Chondrocyte (in vitro differentiated cells): ENCODE data around the gene CCL15. TPM values are rescaled to one million over a fixed set of nuclear protein-coding genes. Genes with fewer than 3 reads are reported as not detected.

Experiments used
- DNase-seq: peaks from one replicate; pipeline ENCODE4 v3.0.0; 2021; ENCODE audit warnings: mixed read lengths, low spot score
- H3K27ac Mint-ChIP-seq: one replicate; pipeline ENCODE4 v1.8.0; 2021; ENCODE audit warnings: mild to moderate bottlenecking, moderate library complexity, mixed read lengths; ENCODE audit not compliant: unreplicated experiment
- H3K27me3 Mint-ChIP-seq: 2 replicates; pipeline ENCODE4 v1.8.0; 2021; ENCODE audit warnings: low read depth, mixed read lengths
- H3K36me3 Mint-ChIP-seq: 2 replicates; pipeline ENCODE4 v1.8.0; 2021; ENCODE audit warnings: low read depth, mixed read lengths
- H3K4me1 Mint-ChIP-seq: 2 replicates; pipeline ENCODE4 v1.8.0; 2021; ENCODE audit warnings: low read depth, mild to moderate bottlenecking, mixed read lengths
- H3K4me3 Mint-ChIP-seq: one replicate; pipeline ENCODE4 v1.8.0; 2021; ENCODE audit warnings: mild to moderate bottlenecking, moderate library complexity, mixed read lengths; ENCODE audit not compliant: unreplicated experiment
- H3K9me3 Mint-ChIP-seq: 2 replicates; pipeline ENCODE4 v1.8.0; 2021; ENCODE audit warnings: low read depth, mixed read lengths
- CTCF ChIP-seq: fragments of 200-600 bp; sonication (generic); IDR thresholded peaks from 2 replicates; pipeline ENCODE4 v1.5.0; 2021; ENCODE audit warnings: antibody characterized with exemption, mild to moderate bottlenecking, moderate library complexity
- long read RNA-seq: library from polyadenylated mRNA; stranded (forward); transcript quantifications from one replicate; pipeline ENCODE4 v2.0.0, GENCODE V29; 2021
- total RNA-seq: library from RNA; stranded (reverse); gene quantifications from 3 replicates; pipeline ENCODE4 v1.2.1, GENCODE V29; 2021

Gene CCL15
- total RNA-seq = not detected in 3 replicates
- long read RNA-seq = 0 reads

- no peak for TF ChIP-seq CTCF
- H3K4me3 Mint-ChIP-seq = no peak within 1 kb of the TSS
- peaks cover 32% of the 10 kb centered on the region for H3K27me3 Mint-ChIP-seq
- no peak within 1 kb of the TSS for H3K27ac Mint-ChIP-seq
- H3K4me1 Mint-ChIP-seq = no peaks in the 10 kb centered on the region
- no peak for DNase-seq
- no peaks in the 10 kb centered on the region for H3K36me3 Mint-ChIP-seq
- H3K9me3 Mint-ChIP-seq = no peaks in the 10 kb centered on the region
These were observed at the start of gene CCL15 for GRCh38 chr17:36001110-36001771. Gene CCL15, minus strand, starts transcription at chr17:36001553. Its CDS starts 61 bp downstream, at chr17:36001492.

- no peak for DNase-seq
- Mint-ChIP-seq H3K4me1 (no peaks in the 10 kb centered on the region), H3K36me3 (no peaks in the 10 kb centered on the region), H3K27ac (no peak overlapping the region), H3K4me3 (no peak overlapping the region), H3K27me3 (peaks cover 12% of the 10 kb centered on the region), H3K9me3 (peaks cover 31% of the 10 kb centered on the region)
- no peak for TF ChIP-seq CTCF
These were observed 48.3 kb upstream of the CCL15 start for GRCh38 chr17:36049643-36050042.

- no peak overlapping the region for H3K27ac Mint-ChIP-seq
- no peaks in the 10 kb centered on the region for H3K4me1 Mint-ChIP-seq
- H3K4me3 Mint-ChIP-seq = no peak overlapping the region
- H3K27me3 Mint-ChIP-seq = peaks cover 13% of the 10 kb centered on the region
- no peak for DNase-seq
- TF ChIP-seq CTCF = no peak
- H3K9me3 Mint-ChIP-seq = peaks cover 31% of the 10 kb centered on the region
- no peaks in the 10 kb centered on the region for H3K36me3 Mint-ChIP-seq
These were observed 46.7 kb upstream of the CCL15 start for GRCh38 chr17:36048066-36048465.

DNA sequence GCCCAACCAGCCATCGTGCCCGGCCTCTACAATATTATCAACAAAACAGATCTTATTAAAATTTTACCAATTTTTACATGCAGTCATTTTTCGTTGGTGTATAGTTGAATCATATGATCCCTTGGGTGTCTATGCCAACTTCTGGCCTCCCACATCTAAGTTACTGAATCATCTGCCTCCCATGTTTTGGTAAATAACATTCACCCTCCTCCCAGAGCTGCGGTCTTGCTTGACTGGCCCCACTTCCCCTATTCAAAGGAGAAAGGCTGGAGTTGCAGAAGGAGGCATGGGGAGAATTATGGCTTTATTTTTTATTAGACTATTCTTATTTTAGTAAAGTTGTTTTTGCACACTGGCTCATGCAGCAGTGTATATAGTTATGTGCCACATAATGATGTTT, 34.9 kb upstream of the CCL15 start:
- DNase-seq = no peak
- Mint-ChIP-seq H3K4me3 (no peak overlapping the region), H3K27ac (no peak overlapping the region), H3K9me3 (no peaks in the 10 kb centered on the region), H3K36me3 (no peaks in the 10 kb centered on the region), H3K4me1 (no peaks in the 10 kb centered on the region), H3K27me3 (peaks cover 33% of the 10 kb centered on the region)
- TF ChIP-seq CTCF = no peak

DNA sequence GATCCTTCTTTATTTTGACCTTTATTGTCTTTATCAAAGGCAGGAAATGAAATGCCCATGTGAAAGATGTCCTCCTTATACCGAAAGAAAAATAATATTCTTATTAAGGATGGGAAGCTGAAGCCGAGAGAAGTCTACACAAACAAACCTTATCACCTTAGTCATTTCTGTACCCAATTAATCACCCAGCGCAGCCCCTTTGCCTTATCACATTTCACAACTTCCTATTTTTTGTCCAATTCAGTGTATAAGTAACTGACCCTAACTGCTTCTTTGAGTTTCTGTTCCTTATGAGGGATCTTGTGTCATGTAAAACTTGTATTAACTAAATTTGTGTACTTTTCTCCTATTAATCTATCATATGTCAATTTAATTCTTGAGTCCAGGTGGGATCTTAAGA, 32.8 kb upstream of the CCL15 start:
- peaks cover 43% of the 10 kb centered on the region for H3K27me3 Mint-ChIP-seq
- H3K27ac Mint-ChIP-seq = no peak overlapping the region
- H3K4me1 Mint-ChIP-seq = no peaks in the 10 kb centered on the region
- no peaks in the 10 kb centered on the region for H3K9me3 Mint-ChIP-seq
- DNase-seq = no peak
- no peaks in the 10 kb centered on the region for H3K36me3 Mint-ChIP-seq
- H3K4me3 Mint-ChIP-seq = no peak overlapping the region
- no peak for TF ChIP-seq CTCF
